SK-N-SH (cell line): Measurements from ENCODE around the gene CHRM4. TPM values are rescaled to one million over a fixed set of nuclear protein-coding genes. Genes with fewer than 3 reads are reported as not detected.

Experiments used
- CTCF ChIA-PET: fragments of 300-600, 350-600 bp; formaldehyde crosslinking; extraction: SDS; loops from one replicate; lab custom pipeline; 2021; lab: Yijun Ruan, JAX
- POLR2A ChIA-PET: fragments of 350-600 bp; sonication (Branson Sonifier 250); formaldehyde crosslinking; extraction: SDS; loops from one replicate; lab custom pipeline; 2020; ENCODE audit warnings: antibody characterized with exemption, inconsistent platforms; lab: Yijun Ruan, JAX
- DNase-seq: peaks from one replicate; pipeline ENCODE4 v3.0.0; 2012
- H2AFZ ChIP-seq: fragments of 200-600 bp; sonication (generic); 2 replicates; pipeline ENCODE4 v1.8.1; 2016; ENCODE audit warnings: antibody characterized with exemption, mild to moderate bottlenecking, low read depth
- H3F3A ChIP-seq: fragments of 200-600 bp; sonication (generic); replicated peaks from 2 replicates; pipeline ENCODE3; 2016; ENCODE audit warnings: antibody characterized with exemption, mild to moderate bottlenecking; ENCODE audit not compliant: insufficient read depth
- H3K27ac ChIP-seq, 2 experiments: fragments of 200-500 bp in 1 of 2; fragments of 200-600 bp in 1 of 2; sonication (Bioruptor generic) in 1 of 2; sonication (generic), shearing (Covaris generic) in 1 of 2; 2 replicates each; pipeline versions ENCODE4 v1.5.1 to v1.6.1; 2014 to 2016; ENCODE audit warnings: low read depth in 2 of 2, inconsistent platforms in 1 of 2, low read length in 1 of 2, mild to moderate bottlenecking in 1 of 2, mixed read lengths in 1 of 2
- H3K27me3 ChIP-seq: fragments of 200-600 bp; sonication (generic), shearing (Covaris generic); 2 replicates; pipeline ENCODE4 v1.6.1; 2016; ENCODE audit warnings: mixed run types; ENCODE audit not compliant: insufficient read depth
- H3K36me3 ChIP-seq, 2 experiments: fragments of 200-500 bp in 1 of 2; fragments of 200-600 bp in 1 of 2; sonication (Bioruptor generic) in 1 of 2; sonication (generic) in 1 of 2; replicated peaks in 1 of 2; 2 replicates each; pipeline versions ENCODE3 to v1.5.1; 2014 to 2016; ENCODE audit warnings: low read length in 1 of 2, mild to moderate bottlenecking in 1 of 2; ENCODE audit not compliant: insufficient read depth in 2 of 2, control insufficient read depth in 1 of 2
- H3K4me1 ChIP-seq, 2 experiments: fragments of 200-500 bp in 1 of 2; fragments of 200-600 bp in 1 of 2; sonication (Bioruptor generic) in 1 of 2; sonication (generic), shearing (Covaris generic) in 1 of 2; 2 replicates each; pipeline versions ENCODE4 v1.5.1 to v1.6.1; 2014 to 2016; ENCODE audit warnings: low read depth in 1 of 2, low read length in 1 of 2, mixed run types in 1 of 2; ENCODE audit not compliant: insufficient read depth in 2 of 2, control insufficient read depth in 1 of 2
- H3K4me2 ChIP-seq: fragments of 200-600 bp; sonication (generic), shearing (Covaris generic); 2 replicates; pipeline ENCODE4 v1.6.1; 2017; ENCODE audit warnings: mixed run types
- H3K4me3 ChIP-seq, 2 experiments: fragments of 200-500 bp in 1 of 2; fragments of 200-600 bp in 1 of 2; sonication (Bioruptor generic) in 1 of 2; sonication (generic), shearing (Covaris generic) in 1 of 2; 2 replicates each; pipeline versions ENCODE4 v1.5.1 to v1.8.1; 2014 to 2016; ENCODE audit warnings: low read depth in 2 of 2, inconsistent platforms in 1 of 2, low read length in 1 of 2, mild to moderate bottlenecking in 1 of 2, mixed read lengths in 1 of 2, moderate library complexity in 1 of 2
- H3K79me2 ChIP-seq: fragments of 200-600 bp; sonication (generic); 2 replicates; pipeline ENCODE4 v1.8.1; 2017; ENCODE audit warnings: mild to moderate bottlenecking; ENCODE audit not compliant: insufficient read depth
- H3K9ac ChIP-seq: fragments of 200-600 bp; sonication (generic); 2 replicates; pipeline ENCODE4 v1.6.1; 2017; ENCODE audit warnings: mixed run types
- H3K9me2 ChIP-seq: fragments of 200-600 bp; sonication (generic); 2 replicates; pipeline ENCODE4 v1.6.1; 2017; ENCODE audit warnings: mixed run types
- H3K9me3 ChIP-seq: fragments of 200-600 bp; sonication (generic); 2 replicates; pipeline ENCODE4 v1.6.1; 2017; ENCODE audit warnings: mixed run types, mild to moderate bottlenecking, moderate library complexity
- H4K20me1 ChIP-seq: fragments of 200-600 bp; sonication (generic); 2 replicates; pipeline ENCODE4 v1.6.1; 2017; ENCODE audit warnings: mild to moderate bottlenecking, mixed run types; ENCODE audit not compliant: insufficient read depth
- ELF1 ChIP-seq: IDR thresholded peaks from 2 replicates; pipeline ENCODE4 v1.4.0; 2012
- EZH2phosphoT487 ChIP-seq: fragments of 200-600 bp; sonication (generic); IDR thresholded peaks from 2 replicates; pipeline ENCODE4 v1.6.1; 2017; ENCODE audit warnings: low read depth, mixed run types, mild to moderate bottlenecking, antibody characterized with exemption, moderate library complexity, borderline replicate concordance
- FOXJ3 ChIP-seq: sonication (generic); formaldehyde crosslinking; IDR thresholded peaks from 2 replicates; pipeline ENCODE4 v1.5.1; 2020; ENCODE audit warnings: mild to moderate bottlenecking, missing genetic modification reagents
- IRF3 ChIP-seq: fragments of 150-350 bp; IDR thresholded peaks from 2 replicates; pipeline ENCODE4 v1.6.1; 2016; ENCODE audit warnings: mild to moderate bottlenecking, low read depth, low read length
- JUND ChIP-seq: IDR thresholded peaks from 2 replicates; pipeline ENCODE4 v1.4.0; 2012
- MAX ChIP-seq: IDR thresholded peaks from 2 replicates; pipeline ENCODE4 v1.4.0; 2012; ENCODE audit warnings: low read depth
- MEF2A ChIP-seq: IDR thresholded peaks from 2 replicates; pipeline ENCODE4 v1.4.0; 2012; ENCODE audit warnings: low read depth, borderline replicate concordance
- NRF1 ChIP-seq: IDR thresholded peaks from 2 replicates; pipeline ENCODE4 v1.6.1; 2012; ENCODE audit warnings: low read depth, mild to moderate bottlenecking, low read length
- POLR2AphosphoS5 ChIP-seq: IDR thresholded peaks from 2 replicates; pipeline ENCODE4 v1.6.1; 2012; ENCODE audit warnings: low read depth, low read length
- RFX5 ChIP-seq: IDR thresholded peaks from 2 replicates; pipeline ENCODE4 v1.6.1; 2012; ENCODE audit warnings: mild to moderate bottlenecking, improper control_type of control experiment, low read length
- SMC3 ChIP-seq: IDR thresholded peaks from 2 replicates; pipeline ENCODE4 v1.6.1; 2012; ENCODE audit warnings: low read depth, low read length, improper control_type of control experiment
- USF1 ChIP-seq: IDR thresholded peaks from 2 replicates; pipeline ENCODE4 v1.4.0; 2012; ENCODE audit warnings: low read depth, borderline replicate concordance
- USF2 ChIP-seq: fragments of 150-350 bp; IDR thresholded peaks from 2 replicates; pipeline ENCODE4 v1.6.1; 2017; ENCODE audit warnings: antibody characterized with exemption, low read length, low read depth, borderline replicate concordance
- ZBTB33 ChIP-seq: IDR thresholded peaks from 2 replicates; pipeline ENCODE4 v1.4.0; 2012; ENCODE audit warnings: low read depth, borderline replicate concordance
- WGBS: methylation state at CpG from one replicate; pipeline ENCODE4 v1.1.6; 2017; ENCODE audit warnings: low lambda C conversion rate; 5-methylcytosine and 5-hydroxymethylcytosine counted together
- polyA plus RNA-seq, 3 experiments: library from polyadenylated mRNA; depleted of rRNA; stranded (reverse); fragments of >200 nt; gene quantifications; 2 replicates each; pipeline ENCODE4 v1.2.3, GENCODE V29; 2012

CHRM4 gene
- polyA plus RNA-seq, 1 of the 3 experiments (the other 2 are of a cell fraction), result 0.26 TPM

GRCh38 chr11:46343520-46343919 is 48.1 kb downstream of the CHRM4 start:
- no peaks in the 10 kb centered on the region for H3F3A ChIP-seq
- H3K27me3 ChIP-seq, result no peaks in the 10 kb centered on the region
- H3K4me2 ChIP-seq, result no peak overlapping the region
- no peak for DNase-seq
- no peaks in the 10 kb centered on the region for H3K9me3 ChIP-seq
- peaks cover 3% of the 10 kb centered on the region; the same call in 1 of the 2 replicates for H4K20me1 ChIP-seq
- no peak overlapping the region for H2AFZ ChIP-seq
- no peak overlapping the region for H3K27ac ChIP-seq
- POLR2A ChIA-PET, result no interaction called here
- no peak overlapping the region for H3K4me3 ChIP-seq
- H3K4me1 ChIP-seq, result peaks cover 14 to 20% of the 10 kb centered on the region in 2 experiments; a peak in 3 of 4 replicates
- H3K36me3 ChIP-seq, result no peaks in the 10 kb centered on the region
- CTCF ChIA-PET, result interaction anchor here (1.3 to 17.7 kb wide), 5 partner anchors 9 to 105 kb away, joined by 3 to 423 read pairs (median 11); no protein-coding TSS in a partner anchor
- no peak overlapping the region for H3K9ac ChIP-seq
- TF ChIP-seq RFX5 (no peak), MEF2A (no peak), USF1 (no peak), MAX (no peak), USF2 (no peak), POLR2AphosphoS5 (no peak), FOXJ3 (CRISPR knock-in tag) (no peak), ELF1 (no peak), NRF1 (no peak), EZH2phosphoT487 (no peak)
- H3K9me2 ChIP-seq, result no peaks in the 10 kb centered on the region
- H3K79me2 ChIP-seq, result peaks cover 10% of the 10 kb centered on the region; the same call in 1 of the 2 replicates
- WGBS, result 89% methylated on average over 3 of the region's 3 CpGs

GRCh38 chr11:46342239-46342638 is 49.3 kb downstream of the CHRM4 start:
- Histone ChIP-seq H3K27me3 (no peaks in the 10 kb centered on the region), H3F3A (no peaks in the 10 kb centered on the region), H2AFZ (no peak overlapping the region), H3K4me1 (peaks cover 13% of the 10 kb centered on the region in 2 experiments; a peak in 3 of 4 replicates), H3K27ac (no peak overlapping the region), H3K9me2 (no peaks in the 10 kb centered on the region), H3K4me2 (no peak overlapping the region), H3K79me2 (no peaks in the 10 kb centered on the region), H3K36me3 (no peaks in the 10 kb centered on the region), H3K4me3 (no peak overlapping the region), H4K20me1 (no peaks in the 10 kb centered on the region), H3K9ac (no peak overlapping the region), H3K9me3 (no peaks in the 10 kb centered on the region)
- CTCF ChIA-PET, result interaction anchor here (0.7 to 17.7 kb wide), 5 partner anchors 10 to 104 kb away, joined by 3 to 423 read pairs (median 7); no protein-coding TSS in a partner anchor
- TF ChIP-seq EZH2phosphoT487, result no peak
- TF ChIP-seq IRF3, result no peak
- no peak for TF ChIP-seq SMC3
- TF ChIP-seq ZBTB33, result no peak
- no peak for TF ChIP-seq JUND
- 57% methylated on average over 5 of the region's 5 CpGs for WGBS
- POLR2A ChIA-PET, result no interaction called here
- DNase-seq, result no peak
